BLaER1 (cell line): ENCODE data around the gene ADAMTS2.
"Not testable (repeated sequence)": the region's sequence is repeated elsewhere in the genome, so short reads cannot be mapped to it uniquely, and the experiment has no call there.

Experiments
- H3K27ac ChIP-seq: shearing (Covaris generic); formaldehyde crosslinking; 2 replicates; pipeline ENCODE4 v1.8.1; 2022
- H3K27me3 ChIP-seq: shearing (Covaris generic); formaldehyde crosslinking; 2 replicates; pipeline ENCODE4 v1.8.1; 2022
- H3K36me3 ChIP-seq: shearing (Covaris generic); formaldehyde crosslinking; 2 replicates; pipeline ENCODE4 v1.8.1; 2022
- H3K4me1 ChIP-seq: shearing (Covaris generic); formaldehyde crosslinking; 2 replicates; pipeline ENCODE4 v1.8.1; 2022
- H3K4me2 ChIP-seq: shearing (Covaris generic); formaldehyde crosslinking; 2 replicates; pipeline ENCODE4 v1.8.1; 2022
- H3K4me3 ChIP-seq: shearing (Covaris generic); formaldehyde crosslinking; 2 replicates; pipeline ENCODE4 v1.8.1; 2022
- H3K9ac ChIP-seq: shearing (Covaris generic); formaldehyde crosslinking; 2 replicates; pipeline ENCODE4 v1.8.1; 2022
- H3K9me3 ChIP-seq: shearing (Covaris generic); formaldehyde crosslinking; 2 replicates; pipeline ENCODE4 v1.8.1; 2022
- H4K20me1 ChIP-seq: shearing (Covaris generic); formaldehyde crosslinking; 2 replicates; pipeline ENCODE4 v1.8.1; 2022
- Cebpa-rat ChIP-seq: shearing (Covaris generic); IDR thresholded peaks from 2 replicates; pipeline ENCODE4 v1.8.1; 2022

The ADAMTS2 gene

GRCh38 chr5:179219661-179220620 lies 125.3 kb downstream of the ADAMTS2 start:
- Histone ChIP-seq H3K9me3 (peaks cover 9% of the 10 kb centered on the region), H3K9ac (no peak overlapping the region), H3K4me3 (no peak overlapping the region), H3K27me3 (peaks cover 19% of the 10 kb centered on the region), H3K27ac (no peak overlapping the region), H3K4me1 (peaks cover 16% of the 10 kb centered on the region), H3K4me2 (peak overlapping the region; percentile 55), H4K20me1 (no peaks in the 10 kb centered on the region), H3K36me3 (no peaks in the 10 kb centered on the region)
- no peak for TF ChIP-seq Cebpa-rat

GRCh38 chr5:179218943-179219330 lies 126.3 kb downstream of the ADAMTS2 start:
- Histone ChIP-seq H3K27ac (no peak overlapping the region), H3K36me3 (no peaks in the 10 kb centered on the region), H3K9ac (no peak overlapping the region), H3K4me2 (no peak overlapping the region), H3K9me3 (peaks cover 4% of the 10 kb centered on the region), H3K4me1 (peaks cover 16% of the 10 kb centered on the region), H4K20me1 (no peaks in the 10 kb centered on the region), H3K27me3 (peaks cover 19% of the 10 kb centered on the region), H3K4me3 (no peak overlapping the region)
- TF ChIP-seq Cebpa-rat = no peak

- no peak for TF ChIP-seq Cebpa-rat
- Histone ChIP-seq H3K4me1 (peaks cover 16% of the 10 kb centered on the region), H4K20me1 (no peaks in the 10 kb centered on the region)
Observed at GRCh38 chr5:179217956-179218942, 127.0 kb downstream of the ADAMTS2 start.

GRCh38 chr5:179217356-179217755 lies 127.9 kb downstream of the ADAMTS2 start:
- H3K4me2 ChIP-seq = no peak overlapping the region
- peaks cover 19% of the 10 kb centered on the region for H3K27me3 ChIP-seq
- H4K20me1 ChIP-seq = no peaks in the 10 kb centered on the region
- H3K4me3 ChIP-seq = no peak overlapping the region
- H3K36me3 ChIP-seq = no peaks in the 10 kb centered on the region
- H3K9me3 ChIP-seq = no peaks in the 10 kb centered on the region
- peaks cover 16% of the 10 kb centered on the region for H3K4me1 ChIP-seq
- no peak overlapping the region for H3K27ac ChIP-seq
- no peak for TF ChIP-seq Cebpa-rat
- no peak overlapping the region for H3K9ac ChIP-seq

More at GRCh38 chr5:179217956-179218942, 127.0 kb downstream of the ADAMTS2 start:
- H3K27me3 ChIP-seq = peaks cover 19% of the 10 kb centered on the region
- no peaks in the 10 kb centered on the region for H3K36me3 ChIP-seq
- no peak overlapping the region for H3K4me3 ChIP-seq
- H3K9ac ChIP-seq = no peak overlapping the region
- H3K4me2 ChIP-seq = no peak overlapping the region
- H3K27ac ChIP-seq = no peak overlapping the region
- no peaks in the 10 kb centered on the region for H3K9me3 ChIP-seq

GRCh38 chr5:179216381-179216780 lies 128.9 kb downstream of the ADAMTS2 start:
- H3K36me3 ChIP-seq, H3K4me2 ChIP-seq, H4K20me1 ChIP-seq, H3K27ac ChIP-seq, H3K4me3 ChIP-seq, H3K9ac ChIP-seq, H3K9me3 ChIP-seq: not testable (repeated sequence)
- Histone ChIP-seq H3K4me1 (peaks cover 17% of the 10 kb centered on the region), H3K27me3 (peaks cover 19% of the 10 kb centered on the region)

GRCh38 chr5:179215576-179215975 lies 129.7 kb downstream of the ADAMTS2 start:
- H4K20me1 ChIP-seq = no peaks in the 10 kb centered on the region

GRCh38 chr5:179214678-179215077 lies 130.6 kb downstream of the ADAMTS2 start:
- no peaks in the 10 kb centered on the region for H4K20me1 ChIP-seq
- TF ChIP-seq Cebpa-rat = no peak

More at GRCh38 chr5:179215576-179215975, 129.7 kb downstream of the ADAMTS2 start:
- no peaks in the 10 kb centered on the region for H3K36me3 ChIP-seq
- H3K4me1 ChIP-seq = peaks cover 20% of the 10 kb centered on the region
- H3K4me3 ChIP-seq = no peak overlapping the region
- no peak overlapping the region for H3K4me2 ChIP-seq
- no peak for TF ChIP-seq Cebpa-rat
- H3K27ac ChIP-seq = no peak overlapping the region
- H3K9ac ChIP-seq = no peak overlapping the region
- H3K27me3 ChIP-seq = peaks cover 17% of the 10 kb centered on the region
- no peaks in the 10 kb centered on the region for H3K9me3 ChIP-seq

GRCh38 chr5:179212870-179213269 lies 132.4 kb downstream of the ADAMTS2 start:
- no peak for TF ChIP-seq Cebpa-rat
- Histone ChIP-seq H3K9me3 (no peaks in the 10 kb centered on the region), H3K27me3 (no peaks in the 10 kb centered on the region)

More at GRCh38 chr5:179214678-179215077, 130.6 kb downstream of the ADAMTS2 start:
- Histone ChIP-seq H3K4me1 (peaks cover 15% of the 10 kb centered on the region), H3K27ac (no peak overlapping the region), H3K4me2 (no peak overlapping the region), H3K27me3 (peaks cover 8% of the 10 kb centered on the region; the same call in 1 of the 2 replicates), H3K9me3 (no peaks in the 10 kb centered on the region), H3K36me3 (no peaks in the 10 kb centered on the region), H3K4me3 (no peak overlapping the region), H3K9ac (no peak overlapping the region)

GRCh38 chr5:179211631-179212030 lies 133.6 kb downstream of the ADAMTS2 start:
- Histone ChIP-seq H3K4me1 (0 out of 2 replicates have a peak, but pooled peaks cover 12% of the 10 kb centered on the region), H3K4me2 (no peak overlapping the region), H3K4me3 (no peak overlapping the region), H4K20me1 (no peaks in the 10 kb centered on the region), H3K27me3 (no peaks in the 10 kb centered on the region), H3K9me3 (no peaks in the 10 kb centered on the region), H3K9ac (no peak overlapping the region), H3K27ac (no peak overlapping the region), H3K36me3 (no peaks in the 10 kb centered on the region)
- no peak for TF ChIP-seq Cebpa-rat

More at GRCh38 chr5:179212870-179213269, 132.4 kb downstream of the ADAMTS2 start:
- no peak overlapping the region for H3K9ac ChIP-seq
- no peaks in the 10 kb centered on the region for H3K36me3 ChIP-seq
- peak overlapping the region; percentile 26; the same call in 1 of the 2 replicates for H3K4me2 ChIP-seq
- H3K4me1 ChIP-seq = 0 out of 2 replicates have a peak, but pooled peaks cover 12% of the 10 kb centered on the region
- H3K27ac ChIP-seq = no peak overlapping the region
- no peak overlapping the region for H3K4me3 ChIP-seq
- H4K20me1 ChIP-seq = no peaks in the 10 kb centered on the region
